ENCODE results near the gene CCDC149.
A peak's percentile ranks its signal among the peaks of the same experiment; 100 is the strongest.

CCDC149 gene

DNA sequence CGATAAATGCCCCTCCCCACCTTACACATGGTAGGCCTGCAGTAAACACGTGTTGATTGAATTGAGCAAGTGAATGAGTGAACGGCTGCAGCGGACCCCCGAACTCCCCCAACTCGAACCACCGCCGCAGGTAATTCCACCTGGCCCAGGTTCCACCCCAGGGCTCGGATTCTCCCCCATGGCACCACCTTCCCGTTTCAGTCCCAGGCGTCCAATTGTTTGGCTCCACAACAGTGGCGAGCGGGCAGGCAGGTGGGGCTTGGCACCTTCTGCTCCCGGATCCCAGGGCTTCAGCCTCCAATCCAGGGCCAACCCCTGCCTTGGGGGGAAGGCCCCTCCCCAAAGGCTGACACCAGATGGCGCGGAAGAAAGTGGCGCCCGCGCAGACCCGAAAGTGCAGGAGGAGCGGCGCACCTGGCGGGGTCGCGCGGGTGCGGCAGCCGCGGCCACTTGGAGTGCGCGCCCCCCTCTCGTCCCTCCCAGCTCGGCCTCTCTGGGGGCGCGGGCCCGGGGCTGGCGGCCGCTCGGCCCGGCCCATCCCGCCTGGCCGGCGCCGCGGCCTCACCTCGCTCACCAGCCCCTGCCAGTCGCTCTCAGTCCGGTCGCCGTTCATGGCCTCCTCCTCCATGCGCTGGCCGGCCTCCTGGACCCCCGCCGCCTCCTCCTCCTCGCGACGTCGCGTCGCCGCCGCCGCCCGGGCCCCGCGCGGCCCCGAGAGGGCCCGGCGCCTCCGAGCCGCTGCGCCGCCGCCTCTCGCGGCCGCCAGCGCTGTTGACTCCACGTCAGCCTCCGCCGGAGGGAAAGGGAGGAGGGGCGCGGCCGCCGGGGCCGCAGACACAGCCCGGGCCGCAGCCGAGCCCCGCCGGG is at the start of gene CCDC149:
TSS of gene CCDC149 (minus strand) at position 791 of the 867 bp plus-strand sequence. CDS start at position 613, 178 bp downstream.
- peak; percentile 79 for DNase-seq

DNA sequence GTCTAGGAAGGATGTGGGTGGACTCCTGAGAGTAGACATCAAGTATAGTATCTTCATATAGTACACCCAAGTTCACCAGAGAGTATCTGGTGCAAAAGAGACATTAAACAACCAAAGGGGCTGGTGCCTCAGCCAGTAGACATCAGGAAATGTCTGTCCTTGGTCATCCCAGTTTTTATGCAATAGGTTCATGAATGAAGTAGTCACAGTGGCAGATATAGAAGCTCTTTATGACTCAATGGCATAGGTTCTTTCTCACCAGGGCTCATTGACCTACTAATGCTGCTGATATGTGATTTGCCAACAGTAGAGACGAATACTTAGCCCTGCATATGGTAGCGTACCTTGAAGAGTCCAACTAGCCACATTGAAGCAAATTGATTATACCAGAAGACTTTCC is 45.0 kb upstream of the CCDC149 start:
- DNase-seq: no peak

- no peak for DNase-seq
Observed at GRCh38 chr4:24956763-24957162, 43.9 kb upstream of the CCDC149 start.

DNA sequence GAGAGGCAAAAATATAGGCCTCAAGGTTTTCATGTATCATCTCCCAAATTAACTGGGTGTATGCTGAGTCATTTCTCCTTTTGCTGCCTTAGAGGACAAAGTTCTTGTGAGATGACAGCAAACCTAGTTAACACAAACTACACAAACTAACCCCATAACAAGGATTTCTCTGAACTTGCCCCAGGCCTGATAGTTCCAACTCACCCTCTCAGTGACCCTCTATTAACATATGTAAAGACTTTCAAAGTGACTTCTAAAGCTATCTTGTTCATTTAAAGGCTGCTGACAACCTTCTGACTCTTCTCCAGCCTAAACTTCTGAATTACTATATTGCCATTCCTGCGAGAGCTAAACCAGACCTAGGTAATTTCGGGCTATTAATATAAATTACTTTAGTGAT is 43.2 kb upstream of the CCDC149 start:
- no peak for DNase-seq

DNA sequence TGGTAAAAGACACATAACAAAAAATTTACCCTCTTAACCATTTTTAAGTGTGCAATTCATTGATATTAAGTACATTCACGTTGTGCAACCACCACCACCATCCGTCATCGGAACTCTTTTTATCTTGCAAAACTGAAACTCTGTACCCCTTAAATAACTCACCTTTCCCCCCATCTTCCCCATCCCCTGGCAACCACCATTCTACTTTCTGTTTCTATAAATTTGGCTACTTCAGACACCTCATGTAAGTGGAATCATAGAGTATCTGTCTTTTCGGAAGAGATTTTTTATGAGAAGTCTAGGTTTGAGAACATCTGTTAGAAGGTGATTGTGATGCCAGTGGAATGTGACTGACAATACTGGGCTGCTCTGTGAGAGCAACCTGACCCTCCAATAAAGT is 39.8 kb upstream of the CCDC149 start:
- DNase-seq: no peak

DNA sequence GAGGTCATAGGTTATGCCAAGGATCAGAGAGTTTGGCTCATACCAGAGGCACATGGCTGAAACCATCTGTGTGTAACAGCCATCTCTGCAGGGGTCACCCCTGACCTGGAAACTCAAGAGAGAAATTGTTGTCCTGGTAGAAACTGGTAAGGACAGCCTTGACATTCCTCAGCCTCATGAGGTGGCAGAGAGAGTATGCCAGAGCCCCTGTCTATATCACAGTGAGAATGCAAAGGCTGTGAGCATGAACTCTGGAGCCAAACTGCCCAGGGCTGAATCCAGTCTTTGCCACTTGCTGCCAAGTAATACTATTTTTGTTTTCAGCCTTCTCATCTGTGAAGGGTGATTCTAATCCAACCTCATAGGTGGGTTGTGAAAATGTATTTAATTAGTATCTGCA is 37.1 kb upstream of the CCDC149 start:
- DNase-seq: no peak

GRCh38 chr4:24937917-24938281 is 25.1 kb upstream of the CCDC149 start:
- no peak for DNase-seq

DNA sequence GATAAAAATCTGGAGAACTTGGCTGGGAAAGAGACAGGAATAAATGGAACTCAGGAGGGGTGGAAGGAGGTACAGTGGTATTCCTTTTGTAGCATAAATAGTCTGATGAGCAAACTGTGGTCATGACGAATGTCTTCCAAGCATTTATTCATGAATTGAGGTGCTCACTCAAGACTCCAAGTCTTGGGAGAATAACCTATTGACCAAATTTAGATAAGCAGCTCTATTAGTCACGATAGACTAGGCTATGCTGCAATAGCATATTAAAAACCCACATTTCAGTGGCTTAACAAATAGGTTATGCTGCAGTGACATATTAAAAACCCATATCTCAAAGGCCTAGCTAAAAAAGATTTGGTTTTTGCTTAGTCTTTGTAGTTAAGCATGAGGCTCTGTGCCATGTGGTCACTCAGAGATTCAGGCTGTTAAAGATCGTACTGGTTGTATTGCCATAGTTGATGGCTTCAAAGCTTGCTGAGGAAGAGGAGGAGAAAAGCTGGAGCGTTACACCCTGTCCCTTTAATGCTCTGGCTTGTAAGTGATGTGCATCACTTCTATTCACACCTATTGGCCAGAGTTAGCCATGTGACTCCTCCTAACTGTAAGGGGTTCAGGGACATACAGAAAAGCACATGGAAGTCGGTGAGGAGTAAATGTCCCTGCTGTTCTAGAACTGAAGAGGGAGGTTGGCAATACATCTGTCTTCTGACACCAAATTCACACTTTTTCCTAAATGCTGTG is 24.5 kb upstream of the CCDC149 start:
- DNase-seq: peak; percentile 22

DNA sequence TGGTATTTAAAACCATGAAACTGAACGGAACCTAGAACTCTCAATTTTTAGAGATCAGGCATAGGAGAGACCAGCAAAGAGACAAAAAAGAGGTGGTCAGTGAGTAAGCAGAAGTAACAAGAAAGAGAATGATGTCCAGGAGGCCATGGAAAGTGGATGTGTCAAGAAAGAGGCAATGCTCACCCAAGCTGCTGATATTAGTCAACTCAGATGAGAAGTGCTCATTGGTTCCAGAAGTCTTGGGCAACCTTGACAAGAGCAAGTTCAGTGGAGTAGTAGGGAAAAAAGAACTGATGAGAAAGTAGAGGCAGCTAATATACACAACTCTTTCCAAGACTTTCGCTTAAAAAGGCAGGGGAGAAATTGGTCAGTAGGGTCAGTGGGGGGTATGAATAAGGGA is 23.0 kb upstream of the CCDC149 start:
- no peak for DNase-seq

- DNase-seq: no peak
Observed at GRCh38 chr4:24934311-24934710, 21.5 kb upstream of the CCDC149 start.

- no peak for DNase-seq
Observed at GRCh38 chr4:24933684-24934275, 20.9 kb upstream of the CCDC149 start.

- peak; percentile 82 for DNase-seq
Observed at GRCh38 chr4:24932515-24933225, 19.8 kb upstream of the CCDC149 start.

GRCh38 chr4:24930151-24930550 is 17.3 kb upstream of the CCDC149 start:
- no peak for DNase-seq

- no peak for DNase-seq
Observed at GRCh38 chr4:24928708-24929107, 15.9 kb upstream of the CCDC149 start.

- no peak for DNase-seq
Observed at GRCh38 chr4:24927049-24927448, 14.2 kb upstream of the CCDC149 start.

GRCh38 chr4:24924309-24924781 is 11.5 kb upstream of the CCDC149 start:
- DNase-seq: peak; percentile 100

- DNase-seq: no peak
Observed at GRCh38 chr4:24923550-24923949, 10.7 kb upstream of the CCDC149 start.

- no peak for DNase-seq
Observed at GRCh38 chr4:24923002-24923401, 10.2 kb upstream of the CCDC149 start.

GRCh38 chr4:24922416-24922815 is 9.6 kb upstream of the CCDC149 start:
- DNase-seq: peak; percentile 57

GRCh38 chr4:24921491-24921890 is 8.6 kb upstream of the CCDC149 start:
- DNase-seq: no peak

DNA sequence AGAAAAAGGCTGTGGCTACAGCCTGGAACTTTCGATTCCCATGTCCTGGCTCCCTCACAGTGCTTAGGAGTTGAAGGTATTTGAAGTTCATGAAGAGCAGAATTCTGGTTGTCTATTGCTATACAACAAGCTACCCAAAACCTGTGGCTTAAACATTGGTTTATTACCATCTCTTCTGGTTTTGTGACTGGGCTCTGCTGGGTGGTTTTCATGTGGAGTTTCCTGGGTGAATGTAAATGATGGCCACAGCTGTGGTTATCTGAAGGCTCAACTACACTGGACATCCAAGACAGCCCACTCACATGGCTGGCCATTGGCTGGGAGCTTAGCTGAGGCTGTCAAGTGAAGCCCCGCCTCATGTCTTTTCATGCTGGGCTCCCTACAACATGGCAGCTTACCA is 7.2 kb upstream of the CCDC149 start:
- DNase-seq: no peak

GRCh38 chr4:24917076-24917856 is 4.4 kb upstream of the CCDC149 start:
- peak; percentile 11 for DNase-seq

All from fibroblast of skin of right biceps (primary cell).